Activated CD4-positive, alpha-beta T cell treated with anti-CD3 and anti-CD28 coated beads for 24 hours (primary cell): Measurements from ENCODE around the gene TMEM208.

ENCODE experiments used
- DNase-seq, 2 donors: peaks; one replicate each; pipeline ENCODE4 v3.0.0-alpha.2; 2020; ENCODE audit warnings: low read depth in 2 of 2

Gene TMEM208

GRCh38 chr16:67226804-67227566, at the start of gene TMEM208:
Gene TMEM208 (plus strand): TSS chr16:67227130. CDS start chr16:67227219, 89 bp downstream.
- peak; percentile 96 to 99 for DNase-seq

- DNase-seq = no peak
Measured at GRCh38 chr16:67177743-67178699, 48.9 kb upstream of the TMEM208 start.

GRCh38 chr16:67179421-67180080, 47.4 kb upstream of the TMEM208 start:
- no peak for DNase-seq

- no peak for DNase-seq
Measured at GRCh38 chr16:67180166-67180565, 46.8 kb upstream of the TMEM208 start.

DNA sequence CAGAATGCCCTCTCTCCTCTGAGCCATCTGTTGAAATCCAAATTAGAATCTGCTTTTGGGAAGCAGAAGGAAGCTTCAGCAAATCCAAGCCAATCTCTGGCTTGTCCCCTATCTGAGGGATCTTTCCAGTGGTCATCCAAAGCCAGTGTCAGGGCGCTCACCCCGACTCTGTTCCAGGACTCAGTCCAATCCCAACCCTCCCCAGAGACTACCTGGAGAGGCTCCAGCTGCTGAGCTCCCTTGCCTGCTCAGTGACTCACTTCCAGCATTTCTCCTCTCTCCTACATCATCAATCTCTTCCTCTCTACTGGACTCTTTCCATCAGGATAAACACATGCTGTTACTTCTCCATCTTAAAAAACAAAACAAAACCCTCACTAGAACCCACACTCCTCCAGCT, 45.6 kb upstream of the TMEM208 start:
- DNase-seq = no peak

DNA sequence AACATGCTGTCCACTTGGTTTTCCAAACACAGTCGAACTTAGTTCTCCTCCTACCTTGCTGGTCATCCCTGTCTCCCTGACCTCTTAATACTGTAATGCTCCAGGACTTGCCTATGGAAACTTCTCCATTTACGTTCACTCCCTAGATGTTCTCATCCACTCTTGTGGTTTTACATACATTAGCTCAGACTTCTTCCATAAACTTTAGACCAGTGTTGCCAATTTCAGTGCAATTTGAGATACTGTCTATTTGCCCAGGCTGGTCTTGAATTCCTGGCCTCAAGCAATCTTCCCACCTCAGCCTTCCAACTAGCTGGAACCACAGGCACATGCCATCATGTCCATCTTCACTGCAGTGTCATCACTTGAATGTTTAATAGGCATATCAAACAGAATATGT, 44.6 kb upstream of the TMEM208 start:
- no peak for DNase-seq

- DNase-seq = no peak
Measured at GRCh38 chr16:67183284-67183626, 43.7 kb upstream of the TMEM208 start.

DNA sequence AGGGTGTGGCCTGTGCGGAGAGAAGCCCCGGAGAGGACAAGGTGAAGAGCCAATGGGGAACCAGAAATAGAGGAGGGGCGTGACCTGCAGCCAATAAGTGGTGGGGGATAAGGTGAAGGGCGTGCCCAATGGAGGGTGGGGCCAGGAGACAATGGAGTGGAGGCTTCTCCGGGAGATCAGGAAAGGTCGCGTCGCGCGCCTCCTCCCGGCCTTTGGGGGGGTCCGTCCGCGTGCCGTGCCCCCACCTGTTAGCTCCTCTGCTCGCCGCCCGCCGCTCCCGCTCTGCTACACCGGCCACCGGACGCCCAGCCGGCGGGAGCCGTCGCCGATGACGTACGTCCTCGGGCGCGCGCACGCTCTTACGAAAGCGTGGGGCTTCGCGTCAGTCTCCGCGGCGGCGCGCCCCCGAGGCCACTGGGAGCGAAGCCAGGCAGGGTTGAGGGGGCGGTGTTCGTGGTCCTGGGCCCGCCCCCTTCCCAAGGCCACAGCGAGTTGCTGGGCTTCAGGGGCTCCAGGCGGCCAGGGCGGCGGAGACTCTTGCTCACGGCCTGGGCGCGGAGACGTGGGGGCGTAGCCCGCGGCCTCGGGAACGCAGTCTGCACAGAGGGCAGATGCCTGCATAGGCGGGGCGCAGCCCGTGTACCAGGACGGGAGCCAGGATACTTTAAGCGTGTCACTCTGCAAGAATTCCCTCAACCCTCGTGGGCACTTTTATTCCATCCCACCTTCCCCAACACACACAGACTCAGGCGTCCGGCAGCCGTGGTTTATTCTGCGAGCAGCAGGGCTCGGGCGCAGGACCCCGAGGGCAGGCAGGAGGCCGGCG, 43.1 kb upstream of the TMEM208 start, which contains the start of gene MATCAP1:
TSS of gene MATCAP1 (minus strand) at position 337 of the 826 bp plus-strand sequence. CDS start 3,353 bp downstream, outside the sequence.
- peak; percentile 87 to 92 for DNase-seq

DNA sequence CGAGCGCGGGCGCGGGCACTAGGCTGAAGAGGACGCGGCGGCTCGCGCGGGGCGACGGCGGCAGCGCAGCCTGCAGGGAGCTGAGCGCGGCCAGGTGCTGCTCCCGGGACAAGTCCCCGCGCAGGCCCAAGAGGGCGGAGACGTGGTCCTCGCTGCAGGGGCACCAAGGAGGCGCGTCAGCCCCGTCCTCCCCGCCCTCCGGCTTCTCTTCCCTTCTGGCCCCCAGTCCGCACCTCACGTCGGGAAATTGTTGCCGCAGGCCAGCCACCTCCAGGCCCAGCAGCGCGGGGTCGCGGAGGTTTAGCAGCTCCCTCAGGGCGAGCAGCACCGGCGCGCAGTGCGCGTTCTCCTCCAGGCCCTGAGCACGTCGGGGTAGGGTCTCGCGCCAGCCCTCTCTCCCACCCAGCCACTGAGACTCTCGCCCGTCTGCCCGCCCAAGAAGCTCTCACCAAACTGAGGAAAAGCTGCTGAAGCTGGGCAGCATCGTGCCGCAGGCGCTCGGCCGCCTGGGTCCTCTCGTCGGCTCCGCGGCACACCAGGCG, 42.4 kb upstream of the TMEM208 start:
- DNase-seq = no peak

DNA sequence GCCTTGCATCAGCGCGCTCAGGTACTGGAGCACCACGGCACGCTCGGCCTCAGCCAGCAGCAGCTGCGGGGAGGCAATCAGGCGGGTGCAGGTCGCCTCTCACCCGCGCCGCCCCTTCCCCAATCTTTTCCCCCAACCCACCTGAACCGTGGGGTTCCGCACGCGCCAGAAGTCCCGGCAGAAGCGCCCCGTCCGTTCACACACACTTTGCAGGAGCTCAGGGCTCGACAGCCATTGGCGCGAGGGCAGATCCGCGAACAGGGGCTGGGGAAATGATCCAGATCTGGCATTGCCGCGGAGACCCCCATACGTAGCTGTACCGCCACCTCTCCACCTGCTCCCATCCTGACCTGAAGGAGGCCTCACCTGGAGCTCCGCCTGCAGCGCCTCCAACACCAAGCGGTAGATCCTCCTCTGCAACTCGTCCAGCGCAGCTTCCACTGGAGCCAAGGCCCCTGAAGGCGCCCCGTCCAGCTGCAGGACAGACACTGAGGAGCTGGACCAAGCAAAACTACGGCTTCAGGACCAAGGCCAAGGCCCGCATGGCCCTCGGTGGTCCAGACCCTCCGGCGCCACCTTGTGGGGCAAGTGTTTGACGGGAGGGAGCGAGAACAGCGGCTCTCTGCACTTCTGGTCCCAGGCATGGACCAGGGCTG, 41.8 kb upstream of the TMEM208 start:
- DNase-seq = peak; percentile 81 to 87

GRCh38 chr16:67185651-67186134, 41.2 kb upstream of the TMEM208 start:
- DNase-seq = no peak

- no peak for DNase-seq
Measured at GRCh38 chr16:67186550-67186950, 40.4 kb upstream of the TMEM208 start.

- no peak for DNase-seq
Measured at GRCh38 chr16:67187175-67187890, 39.6 kb upstream of the TMEM208 start.

DNA sequence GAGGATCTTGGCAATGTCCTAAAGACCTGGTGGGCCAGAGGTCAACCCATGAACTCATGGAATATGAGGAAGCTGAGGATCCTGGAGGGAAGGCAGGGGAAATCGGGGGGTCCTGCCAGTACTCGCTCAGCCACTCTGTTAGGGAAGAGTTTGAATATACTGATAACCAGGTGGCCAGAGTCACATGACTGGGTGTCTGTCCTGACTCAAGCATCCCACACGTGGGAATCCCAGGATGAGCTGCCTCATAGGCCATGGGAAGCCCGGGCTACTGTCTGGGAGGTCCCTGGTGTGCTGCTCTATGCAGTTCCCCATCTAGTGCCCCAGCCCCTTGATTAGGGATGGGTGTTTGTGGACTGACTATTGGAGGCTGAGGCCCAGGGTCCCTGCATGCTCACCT, 38.6 kb upstream of the TMEM208 start:
- no peak for DNase-seq

GRCh38 chr16:67188798-67189197, 38.1 kb upstream of the TMEM208 start:
- no peak for DNase-seq

- no peak for DNase-seq
Measured at GRCh38 chr16:67190041-67190440, 36.9 kb upstream of the TMEM208 start, which contains the start of gene EXOC3L1. Gene EXOC3L1 (minus strand): TSS chr16:67190136. CDS start chr16:67189676, 460 bp downstream.

GRCh38 chr16:67190448-67191399, 36.2 kb upstream of the TMEM208 start:
- no peak for DNase-seq

GRCh38 chr16:67191411-67191994, 35.4 kb upstream of the TMEM208 start:
- no peak for DNase-seq
